Coronary artery (tissue), 2 donors: Measurements from ENCODE around the gene RANBP3.
"Not testable (repeated sequence)": the region's sequence is repeated elsewhere in the genome, so short reads cannot be mapped to it uniquely, and the experiment has no call there.

Source experiments
- DNase-seq: peaks from one replicate; pipeline ENCODE4 v3.0.0-alpha.2; 2017; ENCODE audit warnings: low spot score
- H3K27ac ChIP-seq, 2 donors: fragments of 200-600 bp; sonication (generic); one replicate each; pipeline ENCODE4 v1.5.1; 2016 to 2019
- H3K4me3 ChIP-seq: fragments of 200-600 bp; sonication (generic); 2 replicates; pipeline ENCODE4 v1.5.1; 2016; ENCODE audit warnings: mild to moderate bottlenecking, moderate library complexity
- TF ChIP-seq, protein P1 (sequence below): fragments of 200-600 bp; sonication (generic); IDR thresholded peaks from one replicate; pipeline ENCODE4 v1.5.1; 2019; ENCODE audit warnings: antibody characterized with exemption

RANBP3 gene

GRCh38 chr19:5987077-5987818, 9.3 kb upstream of the RANBP3 start:
- Histone ChIP-seq H3K27ac (no peak overlapping the region), H3K4me3 (peak overlapping the region; percentile 72)
- no peak for DNase-seq
- TF ChIP-seq, protein P1, sequence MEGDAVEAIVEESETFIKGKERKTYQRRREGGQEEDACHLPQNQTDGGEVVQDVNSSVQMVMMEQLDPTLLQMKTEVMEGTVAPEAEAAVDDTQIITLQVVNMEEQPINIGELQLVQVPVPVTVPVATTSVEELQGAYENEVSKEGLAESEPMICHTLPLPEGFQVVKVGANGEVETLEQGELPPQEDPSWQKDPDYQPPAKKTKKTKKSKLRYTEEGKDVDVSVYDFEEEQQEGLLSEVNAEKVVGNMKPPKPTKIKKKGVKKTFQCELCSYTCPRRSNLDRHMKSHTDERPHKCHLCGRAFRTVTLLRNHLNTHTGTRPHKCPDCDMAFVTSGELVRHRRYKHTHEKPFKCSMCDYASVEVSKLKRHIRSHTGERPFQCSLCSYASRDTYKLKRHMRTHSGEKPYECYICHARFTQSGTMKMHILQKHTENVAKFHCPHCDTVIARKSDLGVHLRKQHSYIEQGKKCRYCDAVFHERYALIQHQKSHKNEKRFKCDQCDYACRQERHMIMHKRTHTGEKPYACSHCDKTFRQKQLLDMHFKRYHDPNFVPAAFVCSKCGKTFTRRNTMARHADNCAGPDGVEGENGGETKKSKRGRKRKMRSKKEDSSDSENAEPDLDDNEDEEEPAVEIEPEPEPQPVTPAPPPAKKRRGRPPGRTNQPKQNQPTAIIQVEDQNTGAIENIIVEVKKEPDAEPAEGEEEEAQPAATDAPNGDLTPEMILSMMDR: peak; percentile 90

GRCh38 chr19:5985837-5986236, 7.9 kb upstream of the RANBP3 start:
- DNase-seq, H3K4me3 ChIP-seq: not testable (repeated sequence)
- H3K27ac ChIP-seq: peak overlapping the region; percentile 54 to 83

DNA sequence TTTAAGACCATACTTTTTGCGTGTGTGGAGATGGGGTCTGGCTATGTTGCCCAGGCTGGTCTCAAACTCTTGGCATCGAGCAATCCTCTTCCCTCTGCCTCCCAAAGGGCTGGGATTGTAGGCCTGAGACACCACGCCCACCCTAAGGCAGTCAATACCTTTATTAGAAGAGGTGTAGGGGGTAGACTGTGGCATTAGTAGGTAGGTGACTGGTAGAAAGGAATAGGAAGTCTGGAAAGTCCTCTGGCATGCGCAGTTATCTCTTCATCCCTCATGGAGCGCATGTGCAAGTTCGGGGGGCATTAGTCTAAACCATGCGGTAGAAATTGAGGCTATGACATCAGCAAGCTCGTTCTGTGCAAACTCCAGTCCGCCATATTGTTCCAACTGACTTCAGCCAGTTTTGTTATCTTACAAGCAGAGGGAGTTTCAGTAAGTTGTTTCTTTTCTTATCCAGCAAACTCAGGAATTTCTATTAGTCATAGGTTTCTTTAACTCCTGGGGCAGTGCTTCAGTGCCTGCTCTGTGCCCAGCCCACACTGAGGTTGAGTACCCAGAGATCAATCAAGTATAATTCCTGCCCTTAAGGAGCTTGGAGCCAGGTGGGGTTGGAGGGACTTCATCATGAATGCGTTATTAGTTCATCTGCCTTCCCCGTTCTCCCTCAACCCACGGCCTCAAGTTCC, 7.3 kb upstream of the RANBP3 start:
- TF ChIP-seq, protein P1: no peak
- H3K4me3 ChIP-seq: no peak overlapping the region
- H3K27ac ChIP-seq: peak overlapping the region; percentile 54 to 83
- no peak for DNase-seq

DNA sequence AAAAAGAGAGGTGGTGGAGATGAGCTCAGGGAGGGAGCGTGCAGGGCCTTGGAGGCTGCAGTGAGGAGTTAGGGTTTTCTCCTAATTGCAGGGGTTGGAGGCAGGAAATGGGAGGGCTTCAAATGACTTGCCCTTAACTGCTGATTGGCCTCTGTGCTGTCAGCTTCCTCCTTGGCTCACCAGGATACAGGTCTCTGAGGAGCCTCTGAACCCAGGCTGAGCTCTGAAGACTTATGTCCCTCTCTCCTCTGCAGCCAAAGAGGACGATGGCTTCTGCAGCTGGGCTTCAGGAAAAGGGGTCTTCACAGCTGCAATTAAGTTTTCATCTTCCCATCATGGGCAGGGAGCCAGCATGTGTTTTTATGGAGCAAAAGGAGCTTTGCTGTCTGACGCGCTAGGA, 6.7 kb upstream of the RANBP3 start:
- TF ChIP-seq, protein P1: no peak
- Histone ChIP-seq H3K27ac (peak overlapping the region in 1 of 2 donors; percentile 83), H3K4me3 (no peak overlapping the region)
- no peak for DNase-seq

- TF ChIP-seq, protein P1: no peak
- H3K27ac ChIP-seq: no peak overlapping the region
These were observed 5.5 kb upstream of the RANBP3 start for GRCh38 chr19:5983367-5983955.

GRCh38 chr19:5978606-5979552, 939 bp upstream of the RANBP3 start:
- TF ChIP-seq, protein P1: no peak
- Histone ChIP-seq H3K27ac (peak overlapping the region; percentile 90 to 94), H3K4me3 (peak overlapping the region; percentile 90)
- no peak for DNase-seq

More at GRCh38 chr19:5983367-5983955, 5.5 kb upstream of the RANBP3 start:
- DNase-seq: no peak
- no peak overlapping the region for H3K4me3 ChIP-seq
